K562 (cell line): Measurements from ENCODE around the gene GLI1. TPM values are rescaled to one million over a fixed set of nuclear protein-coding genes. Genes with fewer than 3 reads are reported as not detected.

Source experiments
- DDX20 ChIP-seq: fragments of 450-650 bp; IDR thresholded peaks from 2 replicates; pipeline ENCODE4 v1.6.1; 2016; ENCODE audit warnings: missing genetic modification characterization, low read depth, mild to moderate bottlenecking, missing compliant biosample characterization, moderate library complexity
- KLF6 ChIP-seq: fragments of 250-450 bp; sonication (Bioruptor Pico); IDR thresholded peaks from 2 replicates; pipeline ENCODE4 v1.4.0; 2020; ENCODE audit warnings: mild to moderate bottlenecking, moderate library complexity, borderline replicate concordance
- POLR2AphosphoS5 ChIP-seq: IDR thresholded peaks from 2 replicates; pipeline ENCODE4 v1.6.1; 2011; ENCODE audit warnings: mild to moderate bottlenecking, low read depth, low read length, moderate library complexity; ENCODE audit not compliant: control insufficient read depth, insufficient read depth
- RBM17 ChIP-seq: fragments of 200-400 bp; formaldehyde crosslinking; IDR thresholded peaks from 2 replicates; pipeline ENCODE4 v1.6.1; 2017; ENCODE audit warnings: low read depth, mild to moderate bottlenecking, low read length, borderline replicate concordance
- SLC30A9 ChIP-seq: fragments of 250-450 bp; sonication (Bioruptor Pico); IDR thresholded peaks from 2 replicates; pipeline ENCODE4 v1.8.0; 2022; ENCODE audit warnings: mild to moderate bottlenecking, moderate library complexity
- SRF ChIP-seq, 2 experiments: fragments of 250-450, 450-650 bp in 1 of 2; sonication (Bioruptor Pico) in 1 of 2; sonication (generic) in 1 of 2; formaldehyde crosslinking; IDR thresholded peaks; 2 replicates each; pipeline versions ENCODE4 v1.5.0 to v1.5.1; 2020 to 2022; ENCODE audit warnings: mild to moderate bottlenecking in 1 of 2, missing genetic modification reagents in 1 of 2
- TAF9B ChIP-seq: fragments of 450-650 bp; IDR thresholded peaks from 2 replicates; pipeline ENCODE4 v1.6.1; 2018; ENCODE audit warnings: mild to moderate bottlenecking; ENCODE audit not compliant: partially characterized antibody
- TFAM ChIP-seq: fragments of 250-450 bp; sonication (Bioruptor Pico); conservative IDR thresholded peaks from 2 replicates; pipeline ENCODE4 v1.5.0; 2021; ENCODE audit warnings: mild to moderate bottlenecking, moderate library complexity
- polyA plus RNA-seq, 8 experiments: library from polyadenylated mRNA; depleted of rRNA in 4 of 8; stranded (reverse) in 5 of 8; unstranded in 3 of 8; fragments of >200 nt; fragmentation: Nextera tagmentation in 2 of 8; fragmentation: Illumina TruSeq in 1 of 8; extraction: Ambion mirVana in 2 of 8; extraction: Trizol in 1 of 8; gene quantifications; 2 replicates each; pipeline versions ENCODE4 v1.2.1 to v1.2.3, GENCODE V29; 2011 to 2014; ENCODE audit warnings: inconsistent platforms in 1 of 8, missing spikeins in 1 of 8
- total RNA-seq, 7 experiments: library from RNA; depleted of rRNA in 6 of 7; stranded (reverse); fragments of >200 nt in 6 of 7; fragmentation: Illumina TruSeq in 2 of 7; extraction: Trizol in 2 of 7; gene quantifications; 2 replicates each; pipeline versions ENCODE4 v1.2.1 to v1.2.3, GENCODE V29; 2011 to 2021; ENCODE audit warnings: low replicate concordance in 1 of 7
- TF ChIP-seq, protein P1 (sequence below): sonication (generic); formaldehyde crosslinking; IDR thresholded peaks from 2 replicates; pipeline ENCODE4 v1.8.0; 2023; ENCODE audit warnings: mild to moderate bottlenecking, missing genetic modification reagents
- TF ChIP-seq, protein P2 (sequence below): fragments of 450-650 bp; conservative IDR thresholded peaks from 2 replicates; pipeline ENCODE4 v1.6.1; 2016; ENCODE audit warnings: missing genetic modification characterization, low read depth, mild to moderate bottlenecking, control low read depth, missing compliant biosample characterization
- TF ChIP-seq, protein P3 (sequence below): sonication (generic); formaldehyde crosslinking; IDR thresholded peaks from 2 replicates; pipeline ENCODE4 v1.8.0; 2022; ENCODE audit warnings: missing genetic modification reagents, mild to moderate bottlenecking, borderline replicate concordance
- TF ChIP-seq, protein P4 (sequence below): fragments of 250-450 bp; sonication (Bioruptor Pico); IDR thresholded peaks from 2 replicates; pipeline ENCODE4 v1.4.0; 2020
- TF ChIP-seq, protein P5 (sequence below): sonication (generic); IDR thresholded peaks from 2 replicates; pipeline ENCODE4 v1.6.1; 2016
- TF ChIP-seq, protein P6 (sequence below): fragments of 250-450 bp; sonication (Bioruptor Pico); IDR thresholded peaks from 2 replicates; pipeline ENCODE4 v1.8.0; 2021; ENCODE audit warnings: moderate library complexity, mild to moderate bottlenecking, inconsistent platforms

GLI1 gene
- total and polyA plus RNA-seq, 9 of the 15 experiments (the other 6 are each of a cell fraction or from before 2014, with no cell fraction given): 0.24 to 3.7 (median 0.61) TPM

DNA sequence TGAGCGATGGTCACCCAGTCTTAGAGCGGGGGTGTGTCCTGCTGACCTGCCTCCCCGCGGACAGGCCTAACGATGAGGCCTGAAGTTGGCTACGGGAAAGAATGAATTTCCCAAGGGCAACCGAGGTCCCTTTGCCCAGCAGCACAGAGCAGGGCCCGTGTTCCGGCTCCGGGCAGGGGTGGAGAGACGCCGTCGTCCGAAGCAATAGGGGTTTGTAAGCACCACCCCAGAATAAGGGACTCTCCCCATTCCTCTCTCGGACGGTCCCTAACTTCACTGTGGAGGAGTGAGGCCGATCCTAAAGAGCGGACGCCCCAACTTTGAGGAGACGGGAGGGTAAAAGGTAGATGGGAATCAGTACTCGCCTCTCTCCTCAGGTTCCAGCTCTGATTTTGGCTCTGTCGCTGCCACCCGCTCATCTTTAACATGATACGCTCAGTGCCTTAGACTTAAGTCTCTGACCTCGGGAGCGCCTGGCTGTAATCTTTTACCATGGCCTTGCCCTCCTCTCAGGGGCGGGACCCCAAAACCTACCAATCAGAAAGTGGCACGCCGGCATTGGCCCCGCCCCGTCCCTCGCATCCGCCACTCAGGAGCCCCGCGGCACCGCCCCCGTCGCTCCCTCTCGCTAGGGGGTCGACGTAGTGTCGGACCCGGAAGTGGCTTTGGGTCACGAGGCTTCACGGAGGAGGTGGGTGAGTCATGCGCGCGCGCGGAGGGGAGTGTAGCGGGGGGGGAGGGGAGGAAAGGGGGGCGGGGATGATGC lies 60.7 kb downstream of the GLI1 start, which contains the start of gene DDIT3 (continued):
- TF ChIP-seq, protein P1, sequence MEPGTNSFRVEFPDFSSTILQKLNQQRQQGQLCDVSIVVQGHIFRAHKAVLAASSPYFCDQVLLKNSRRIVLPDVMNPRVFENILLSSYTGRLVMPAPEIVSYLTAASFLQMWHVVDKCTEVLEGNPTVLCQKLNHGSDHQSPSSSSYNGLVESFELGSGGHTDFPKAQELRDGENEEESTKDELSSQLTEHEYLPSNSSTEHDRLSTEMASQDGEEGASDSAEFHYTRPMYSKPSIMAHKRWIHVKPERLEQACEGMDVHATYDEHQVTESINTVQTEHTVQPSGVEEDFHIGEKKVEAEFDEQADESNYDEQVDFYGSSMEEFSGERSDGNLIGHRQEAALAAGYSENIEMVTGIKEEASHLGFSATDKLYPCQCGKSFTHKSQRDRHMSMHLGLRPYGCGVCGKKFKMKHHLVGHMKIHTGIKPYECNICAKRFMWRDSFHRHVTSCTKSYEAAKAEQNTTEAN: no peak
- TF ChIP-seq DDX20 (tag) (no peak), POLR2AphosphoS5 (peak; percentile 99), SRF (CRISPR knock-in tag; IDR thresholded peaks at IDR 0.05) (peak in 1 of 2 experiments; percentile 49; a peak in 1 of 4 replicates), KLF6 (CRISPR knock-in tag) (no peak), TFAM (no peak), TAF9B (peak; percentile 93), SLC30A9 (no peak), RBM17 (no peak)
- TF ChIP-seq, protein P2, sequence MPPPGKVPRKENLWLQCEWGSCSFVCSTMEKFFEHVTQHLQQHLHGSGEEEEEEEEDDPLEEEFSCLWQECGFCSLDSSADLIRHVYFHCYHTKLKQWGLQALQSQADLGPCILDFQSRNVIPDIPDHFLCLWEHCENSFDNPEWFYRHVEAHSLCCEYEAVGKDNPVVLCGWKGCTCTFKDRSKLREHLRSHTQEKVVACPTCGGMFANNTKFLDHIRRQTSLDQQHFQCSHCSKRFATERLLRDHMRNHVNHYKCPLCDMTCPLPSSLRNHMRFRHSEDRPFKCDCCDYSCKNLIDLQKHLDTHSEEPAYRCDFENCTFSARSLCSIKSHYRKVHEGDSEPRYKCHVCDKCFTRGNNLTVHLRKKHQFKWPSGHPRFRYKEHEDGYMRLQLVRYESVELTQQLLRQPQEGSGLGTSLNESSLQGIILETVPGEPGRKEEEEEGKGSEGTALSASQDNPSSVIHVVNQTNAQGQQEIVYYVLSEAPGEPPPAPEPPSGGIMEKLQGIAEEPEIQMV (tag): no peak
- TF ChIP-seq, protein P3, sequence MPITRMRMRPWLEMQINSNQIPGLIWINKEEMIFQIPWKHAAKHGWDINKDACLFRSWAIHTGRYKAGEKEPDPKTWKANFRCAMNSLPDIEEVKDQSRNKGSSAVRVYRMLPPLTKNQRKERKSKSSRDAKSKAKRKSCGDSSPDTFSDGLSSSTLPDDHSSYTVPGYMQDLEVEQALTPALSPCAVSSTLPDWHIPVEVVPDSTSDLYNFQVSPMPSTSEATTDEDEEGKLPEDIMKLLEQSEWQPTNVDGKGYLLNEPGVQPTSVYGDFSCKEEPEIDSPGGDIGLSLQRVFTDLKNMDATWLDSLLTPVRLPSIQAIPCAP (CRISPR knock-in tag): 0 out of 2 replicates have a peak, but pooled peaks have one; percentile 22
- TF ChIP-seq, protein P4, sequence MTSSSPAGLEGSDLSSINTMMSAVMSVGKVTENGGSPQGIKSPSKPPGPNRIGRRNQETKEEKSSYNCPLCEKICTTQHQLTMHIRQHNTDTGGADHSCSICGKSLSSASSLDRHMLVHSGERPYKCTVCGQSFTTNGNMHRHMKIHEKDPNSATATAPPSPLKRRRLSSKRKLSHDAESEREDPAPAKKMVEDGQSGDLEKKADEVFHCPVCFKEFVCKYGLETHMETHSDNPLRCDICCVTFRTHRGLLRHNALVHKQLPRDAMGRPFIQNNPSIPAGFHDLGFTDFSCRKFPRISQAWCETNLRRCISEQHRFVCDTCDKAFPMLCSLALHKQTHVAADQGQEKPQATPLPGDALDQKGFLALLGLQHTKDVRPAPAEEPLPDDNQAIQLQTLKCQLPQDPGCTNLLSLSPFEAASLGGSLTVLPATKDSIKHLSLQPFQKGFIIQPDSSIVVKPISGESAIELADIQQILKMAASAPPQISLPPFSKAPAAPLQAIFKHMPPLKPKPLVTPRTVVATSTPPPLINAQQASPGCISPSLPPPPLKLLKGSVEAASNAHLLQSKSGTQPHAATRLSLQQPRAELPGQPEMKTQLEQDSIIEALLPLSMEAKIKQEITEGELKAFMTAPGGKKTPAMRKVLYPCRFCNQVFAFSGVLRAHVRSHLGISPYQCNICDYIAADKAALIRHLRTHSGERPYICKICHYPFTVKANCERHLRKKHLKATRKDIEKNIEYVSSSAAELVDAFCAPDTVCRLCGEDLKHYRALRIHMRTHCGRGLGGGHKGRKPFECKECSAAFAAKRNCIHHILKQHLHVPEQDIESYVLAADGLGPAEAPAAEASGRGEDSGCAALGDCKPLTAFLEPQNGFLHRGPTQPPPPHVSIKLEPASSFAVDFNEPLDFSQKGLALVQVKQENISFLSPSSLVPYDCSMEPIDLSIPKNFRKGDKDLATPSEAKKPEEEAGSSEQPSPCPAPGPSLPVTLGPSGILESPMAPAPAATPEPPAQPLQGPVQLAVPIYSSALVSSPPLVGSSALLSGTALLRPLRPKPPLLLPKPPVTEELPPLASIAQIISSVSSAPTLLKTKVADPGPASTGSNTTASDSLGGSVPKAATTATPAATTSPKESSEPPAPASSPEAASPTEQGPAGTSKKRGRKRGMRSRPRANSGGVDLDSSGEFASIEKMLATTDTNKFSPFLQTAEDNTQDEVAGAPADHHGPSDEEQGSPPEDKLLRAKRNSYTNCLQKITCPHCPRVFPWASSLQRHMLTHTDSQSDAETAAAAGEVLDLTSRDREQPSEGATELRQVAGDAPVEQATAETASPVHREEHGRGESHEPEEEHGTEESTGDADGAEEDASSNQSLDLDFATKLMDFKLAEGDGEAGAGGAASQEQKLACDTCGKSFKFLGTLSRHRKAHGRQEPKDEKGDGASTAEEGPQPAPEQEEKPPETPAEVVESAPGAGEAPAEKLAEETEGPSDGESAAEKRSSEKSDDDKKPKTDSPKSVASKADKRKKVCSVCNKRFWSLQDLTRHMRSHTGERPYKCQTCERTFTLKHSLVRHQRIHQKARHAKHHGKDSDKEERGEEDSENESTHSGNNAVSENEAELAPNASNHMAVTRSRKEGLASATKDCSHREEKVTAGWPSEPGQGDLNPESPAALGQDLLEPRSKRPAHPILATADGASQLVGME (CRISPR knock-in tag): peak; percentile 64; the same call in 1 of the 2 replicates
- TF ChIP-seq, protein P5, sequence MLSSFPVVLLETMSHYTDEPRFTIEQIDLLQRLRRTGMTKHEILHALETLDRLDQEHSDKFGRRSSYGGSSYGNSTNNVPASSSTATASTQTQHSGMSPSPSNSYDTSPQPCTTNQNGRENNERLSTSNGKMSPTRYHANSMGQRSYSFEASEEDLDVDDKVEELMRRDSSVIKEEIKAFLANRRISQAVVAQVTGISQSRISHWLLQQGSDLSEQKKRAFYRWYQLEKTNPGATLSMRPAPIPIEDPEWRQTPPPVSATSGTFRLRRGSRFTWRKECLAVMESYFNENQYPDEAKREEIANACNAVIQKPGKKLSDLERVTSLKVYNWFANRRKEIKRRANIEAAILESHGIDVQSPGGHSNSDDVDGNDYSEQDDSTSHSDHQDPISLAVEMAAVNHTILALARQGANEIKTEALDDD: no peak
- TF ChIP-seq, protein P6, sequence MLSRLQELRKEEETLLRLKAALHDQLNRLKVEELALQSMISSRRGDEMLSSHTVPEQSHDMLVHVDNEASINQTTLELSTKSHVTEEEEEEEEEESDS (CRISPR knock-in tag): no peak
